GM12873 (cell line): ENCODE results near the gene CCDC33.
A peak's percentile ranks its signal among the peaks of the same experiment; 100 is the strongest.

Experiments
- TF ChIP-seq, protein P1 (sequence below): IDR thresholded peaks from 2 replicates; pipeline ENCODE4 v1.5.1; 2012; ENCODE audit warnings: low read depth, mild to moderate bottlenecking, moderate library complexity, low read length, control low read depth; ENCODE audit not compliant: insufficient read depth; ENCODE audit errors: missing control alignments

CCDC33 gene

DNA sequence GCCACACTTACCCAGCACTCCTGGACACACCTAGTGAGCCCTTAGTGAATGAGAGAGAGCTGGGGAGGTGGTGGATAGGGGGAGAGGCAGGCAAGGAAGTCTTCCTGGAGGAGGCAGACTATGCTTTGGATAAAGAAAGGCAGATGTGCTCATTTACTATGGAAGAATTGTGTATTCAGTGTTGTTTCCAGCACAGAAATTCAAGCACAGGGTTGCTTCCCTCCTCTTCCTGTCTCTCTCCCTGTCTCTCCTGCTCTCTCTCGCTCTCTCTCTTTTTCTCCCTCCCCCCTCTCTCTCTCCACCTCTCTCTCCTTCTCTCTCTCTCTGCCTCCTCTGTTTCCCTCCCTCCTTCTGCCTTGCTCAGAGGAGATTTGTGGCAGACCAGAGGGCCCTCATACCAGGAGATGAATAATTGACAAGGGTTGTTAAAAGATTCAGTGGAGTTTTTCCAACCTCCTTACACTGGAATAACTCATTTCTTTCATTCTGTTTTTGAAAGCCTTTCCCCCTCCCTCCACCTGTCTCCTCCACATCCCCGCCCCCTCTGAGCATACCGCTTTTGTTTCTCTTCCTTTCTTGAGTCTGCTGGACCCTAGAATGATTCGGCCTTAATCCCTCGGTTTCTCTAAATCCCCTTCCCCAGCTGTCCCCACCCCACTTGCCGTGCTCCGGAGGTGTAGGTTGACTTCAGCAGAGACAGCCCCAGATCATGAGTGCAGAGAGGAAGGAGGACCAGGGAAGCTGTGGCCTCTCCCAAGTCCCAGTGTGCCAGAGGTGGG, 65.6 kb downstream of the CCDC33 start:
- TF ChIP-seq, protein P1, sequence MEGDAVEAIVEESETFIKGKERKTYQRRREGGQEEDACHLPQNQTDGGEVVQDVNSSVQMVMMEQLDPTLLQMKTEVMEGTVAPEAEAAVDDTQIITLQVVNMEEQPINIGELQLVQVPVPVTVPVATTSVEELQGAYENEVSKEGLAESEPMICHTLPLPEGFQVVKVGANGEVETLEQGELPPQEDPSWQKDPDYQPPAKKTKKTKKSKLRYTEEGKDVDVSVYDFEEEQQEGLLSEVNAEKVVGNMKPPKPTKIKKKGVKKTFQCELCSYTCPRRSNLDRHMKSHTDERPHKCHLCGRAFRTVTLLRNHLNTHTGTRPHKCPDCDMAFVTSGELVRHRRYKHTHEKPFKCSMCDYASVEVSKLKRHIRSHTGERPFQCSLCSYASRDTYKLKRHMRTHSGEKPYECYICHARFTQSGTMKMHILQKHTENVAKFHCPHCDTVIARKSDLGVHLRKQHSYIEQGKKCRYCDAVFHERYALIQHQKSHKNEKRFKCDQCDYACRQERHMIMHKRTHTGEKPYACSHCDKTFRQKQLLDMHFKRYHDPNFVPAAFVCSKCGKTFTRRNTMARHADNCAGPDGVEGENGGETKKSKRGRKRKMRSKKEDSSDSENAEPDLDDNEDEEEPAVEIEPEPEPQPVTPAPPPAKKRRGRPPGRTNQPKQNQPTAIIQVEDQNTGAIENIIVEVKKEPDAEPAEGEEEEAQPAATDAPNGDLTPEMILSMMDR, result no peak

DNA sequence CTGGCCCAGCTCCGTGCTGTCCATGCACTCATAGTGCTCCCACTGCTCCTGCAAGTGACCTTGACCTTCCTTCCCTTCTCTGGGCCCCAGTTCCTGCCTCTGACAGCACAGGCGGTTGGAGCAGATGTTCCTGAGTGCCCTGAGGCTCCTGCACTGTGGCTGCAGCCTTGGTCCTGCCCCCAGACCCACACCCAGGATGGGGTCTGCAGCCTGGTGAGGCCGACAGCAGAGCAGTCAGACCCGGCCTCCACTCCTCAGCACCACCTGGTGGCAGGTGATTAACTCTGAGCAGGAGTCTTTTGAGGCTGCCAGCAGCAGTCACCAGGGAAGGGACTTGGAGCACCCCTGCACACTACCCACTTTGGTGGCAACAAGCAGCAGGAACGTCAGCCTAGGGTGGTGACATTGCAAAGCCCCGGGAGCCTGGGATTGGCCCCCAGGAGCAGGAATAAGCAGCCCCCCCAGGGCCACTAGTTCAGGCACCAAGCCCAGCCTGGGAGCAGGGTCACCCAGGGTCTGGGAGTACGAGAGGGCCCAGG, 66.8 kb downstream of the CCDC33 start:
- TF ChIP-seq, protein P1, result peak; percentile 79

GRCh38 chr15:74303741-74304309, 67.7 kb downstream of the CCDC33 start:
- TF ChIP-seq, protein P1, result no peak

DNA sequence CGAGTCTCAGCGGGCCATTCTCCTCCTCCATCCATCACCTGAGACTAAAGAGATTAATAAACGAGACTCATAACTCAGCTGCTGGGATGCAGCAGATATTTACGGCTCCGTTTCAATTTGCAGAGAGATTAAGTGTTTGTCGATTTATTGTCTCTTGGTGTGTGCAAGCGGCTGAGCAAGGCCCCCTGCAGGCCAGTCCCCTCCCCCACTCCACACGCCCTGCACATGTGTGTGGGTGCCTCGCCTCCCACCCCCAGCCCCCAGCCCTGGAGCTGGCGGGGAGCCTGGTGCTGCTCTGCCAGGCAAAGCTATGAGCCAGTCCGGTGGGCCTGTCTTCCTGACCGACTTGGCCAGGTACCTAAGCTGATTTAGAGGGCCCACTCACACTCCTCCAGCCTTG, 68.3 kb downstream of the CCDC33 start:
- TF ChIP-seq, protein P1, result no peak

- TF ChIP-seq, protein P1, result no peak
Observed at GRCh38 chr15:74305687-74306086, 69.6 kb downstream of the CCDC33 start.

- TF ChIP-seq, protein P1, result no peak
Observed at GRCh38 chr15:74306781-74307217, 70.7 kb downstream of the CCDC33 start.
